ENCODE results near the gene HID1. TPM values are rescaled to one million over a fixed set of nuclear protein-coding genes. Genes with fewer than 3 reads are reported as not detected.

Gene HID1
- polyA plus RNA-seq, 1 donor from 2014 or later: 26.6 TPM

DNA sequence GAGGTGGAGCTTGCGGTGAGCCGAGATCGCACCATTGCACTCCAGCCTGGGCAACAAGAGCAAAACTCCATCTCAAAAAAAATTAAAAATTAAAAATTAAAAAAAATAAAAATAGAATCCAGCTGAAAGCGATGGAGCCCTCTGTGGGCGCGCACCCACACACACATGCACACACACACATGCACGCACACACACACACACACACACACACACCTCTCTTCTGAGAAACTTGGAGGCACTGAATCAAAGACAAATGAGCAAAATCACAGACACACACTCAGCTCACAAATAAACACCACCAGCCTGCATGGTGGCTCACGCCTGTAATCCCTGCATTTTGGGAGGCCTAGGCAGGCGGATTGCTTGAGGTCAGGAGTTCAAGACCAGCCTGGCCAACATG, 69.5 kb downstream of the HID1 start:
- TF ChIP-seq RAD21 (conservative IDR thresholded peaks at IDR 0.05) (no peak), SMC3 (conservative IDR thresholded peaks at IDR 0.05; ENCODE audit: poor library complexity) (no peak), POLR2AphosphoS5 (IDR thresholded peaks at IDR 0.05) (no peak), TAF1 (IDR thresholded peaks at IDR 0.05; ENCODE audit: low read depth) (no peak), EP300 (conservative IDR thresholded peaks at IDR 0.05; ENCODE audit: poor library complexity, severe bottlenecking) (no peak), EZH2 (IDR thresholded peaks at IDR 0.05; ENCODE audit: borderline replicate concordance, insufficient read depth, low read length, poor library complexity, severe bottlenecking) (no peak), MXI1 (conservative IDR thresholded peaks at IDR 0.05; ENCODE audit: poor library complexity, severe bottlenecking) (no peak)
- TF ChIP-seq, protein P1, sequence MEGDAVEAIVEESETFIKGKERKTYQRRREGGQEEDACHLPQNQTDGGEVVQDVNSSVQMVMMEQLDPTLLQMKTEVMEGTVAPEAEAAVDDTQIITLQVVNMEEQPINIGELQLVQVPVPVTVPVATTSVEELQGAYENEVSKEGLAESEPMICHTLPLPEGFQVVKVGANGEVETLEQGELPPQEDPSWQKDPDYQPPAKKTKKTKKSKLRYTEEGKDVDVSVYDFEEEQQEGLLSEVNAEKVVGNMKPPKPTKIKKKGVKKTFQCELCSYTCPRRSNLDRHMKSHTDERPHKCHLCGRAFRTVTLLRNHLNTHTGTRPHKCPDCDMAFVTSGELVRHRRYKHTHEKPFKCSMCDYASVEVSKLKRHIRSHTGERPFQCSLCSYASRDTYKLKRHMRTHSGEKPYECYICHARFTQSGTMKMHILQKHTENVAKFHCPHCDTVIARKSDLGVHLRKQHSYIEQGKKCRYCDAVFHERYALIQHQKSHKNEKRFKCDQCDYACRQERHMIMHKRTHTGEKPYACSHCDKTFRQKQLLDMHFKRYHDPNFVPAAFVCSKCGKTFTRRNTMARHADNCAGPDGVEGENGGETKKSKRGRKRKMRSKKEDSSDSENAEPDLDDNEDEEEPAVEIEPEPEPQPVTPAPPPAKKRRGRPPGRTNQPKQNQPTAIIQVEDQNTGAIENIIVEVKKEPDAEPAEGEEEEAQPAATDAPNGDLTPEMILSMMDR (IDR thresholded peaks at IDR 0.05; ENCODE audit: poor library complexity, severe bottlenecking): no peak
- TF ChIP-seq, protein P2, sequence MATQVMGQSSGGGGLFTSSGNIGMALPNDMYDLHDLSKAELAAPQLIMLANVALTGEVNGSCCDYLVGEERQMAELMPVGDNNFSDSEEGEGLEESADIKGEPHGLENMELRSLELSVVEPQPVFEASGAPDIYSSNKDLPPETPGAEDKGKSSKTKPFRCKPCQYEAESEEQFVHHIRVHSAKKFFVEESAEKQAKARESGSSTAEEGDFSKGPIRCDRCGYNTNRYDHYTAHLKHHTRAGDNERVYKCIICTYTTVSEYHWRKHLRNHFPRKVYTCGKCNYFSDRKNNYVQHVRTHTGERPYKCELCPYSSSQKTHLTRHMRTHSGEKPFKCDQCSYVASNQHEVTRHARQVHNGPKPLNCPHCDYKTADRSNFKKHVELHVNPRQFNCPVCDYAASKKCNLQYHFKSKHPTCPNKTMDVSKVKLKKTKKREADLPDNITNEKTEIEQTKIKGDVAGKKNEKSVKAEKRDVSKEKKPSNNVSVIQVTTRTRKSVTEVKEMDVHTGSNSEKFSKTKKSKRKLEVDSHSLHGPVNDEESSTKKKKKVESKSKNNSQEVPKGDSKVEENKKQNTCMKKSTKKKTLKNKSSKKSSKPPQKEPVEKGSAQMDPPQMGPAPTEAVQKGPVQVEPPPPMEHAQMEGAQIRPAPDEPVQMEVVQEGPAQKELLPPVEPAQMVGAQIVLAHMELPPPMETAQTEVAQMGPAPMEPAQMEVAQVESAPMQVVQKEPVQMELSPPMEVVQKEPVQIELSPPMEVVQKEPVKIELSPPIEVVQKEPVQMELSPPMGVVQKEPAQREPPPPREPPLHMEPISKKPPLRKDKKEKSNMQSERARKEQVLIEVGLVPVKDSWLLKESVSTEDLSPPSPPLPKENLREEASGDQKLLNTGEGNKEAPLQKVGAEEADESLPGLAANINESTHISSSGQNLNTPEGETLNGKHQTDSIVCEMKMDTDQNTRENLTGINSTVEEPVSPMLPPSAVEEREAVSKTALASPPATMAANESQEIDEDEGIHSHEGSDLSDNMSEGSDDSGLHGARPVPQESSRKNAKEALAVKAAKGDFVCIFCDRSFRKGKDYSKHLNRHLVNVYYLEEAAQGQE (IDR thresholded peaks at IDR 0.05; ENCODE audit: borderline replicate concordance): no peak
- no peak overlapping the region for H3K9ac ChIP-seq (ENCODE audit: low read length)
- no peaks in the 10 kb centered on the region for H3F3A ChIP-seq (ENCODE audit: insufficient read depth, low read length, poor library complexity, severe bottlenecking)
- H2AFZ ChIP-seq (ENCODE audit: low read depth, low read length): no peak overlapping the region
- no peaks in the 10 kb centered on the region for H3K9me3 ChIP-seq (ENCODE audit: low read length)
- no peaks in the 10 kb centered on the region for H3K36me3 ChIP-seq (ENCODE audit: insufficient read depth, low read length)
- no peaks in the 10 kb centered on the region for H3K27me3 ChIP-seq (ENCODE audit: insufficient read depth, low read depth, low read length)
- no peak overlapping the region for H3K4me3 ChIP-seq (ENCODE audit: low read length)
- H4K20me1 ChIP-seq (ENCODE audit: insufficient read depth): no peaks in the 10 kb centered on the region
- no peaks in the 10 kb centered on the region for H3K9me2 ChIP-seq (ENCODE audit: insufficient read depth, low read length)
- no peak overlapping the region for H3K27ac ChIP-seq (ENCODE audit: low read length)
- H3K4me2 ChIP-seq (ENCODE audit: low read length): no peak overlapping the region
- H3K79me2 ChIP-seq (replicated peaks; ENCODE audit: insufficient read depth, low read length): no peaks in the 10 kb centered on the region

DNA sequence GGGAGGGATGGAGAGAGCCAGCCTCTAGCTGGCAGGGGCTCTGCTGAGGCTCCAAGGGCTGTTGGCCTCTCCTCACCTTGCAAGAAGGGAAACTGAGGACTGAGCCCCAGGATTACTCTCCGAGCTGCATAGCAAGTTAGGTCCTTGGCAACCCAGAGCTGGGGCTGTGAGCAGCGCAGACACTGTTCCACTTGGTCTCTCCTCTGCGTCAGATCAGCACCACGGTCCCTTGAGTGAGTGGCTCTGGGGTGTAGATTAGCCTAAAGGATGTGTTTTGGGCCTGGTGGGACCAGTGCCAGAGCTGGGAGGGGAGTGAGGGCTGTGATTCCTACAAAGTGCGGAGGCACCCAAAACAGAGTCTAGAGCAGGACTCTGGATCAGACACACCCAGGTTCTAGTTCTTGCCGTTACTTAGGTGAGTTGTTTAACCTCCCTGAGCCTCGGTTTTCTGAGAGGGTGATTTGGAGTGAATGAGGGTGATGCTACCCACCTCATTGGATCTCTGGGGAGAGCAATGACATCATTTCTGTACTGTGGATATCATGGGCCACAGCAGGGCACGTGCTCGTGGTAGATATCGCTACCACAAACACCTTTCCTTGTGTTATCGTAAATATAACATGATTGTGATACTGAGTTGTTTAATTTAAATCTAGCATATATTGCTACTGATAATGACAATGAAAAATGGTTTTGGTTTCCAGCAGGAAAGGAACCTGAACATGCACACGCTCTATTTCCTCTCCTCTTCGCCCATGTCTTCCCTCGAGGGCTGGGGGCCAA, 71.0 kb downstream of the HID1 start:
- H3K27me3 ChIP-seq (ENCODE audit: insufficient read depth, low read depth, low read length): peaks cover 3% of the 10 kb centered on the region
- no peaks in the 10 kb centered on the region for H3K9me3 ChIP-seq (ENCODE audit: low read length)
- H3K4me2 ChIP-seq (ENCODE audit: low read length): no peak overlapping the region
- H3K9ac ChIP-seq (ENCODE audit: low read length): no peak overlapping the region
- no peak overlapping the region for H3K4me3 ChIP-seq (ENCODE audit: low read length)
- no peak overlapping the region for H3K27ac ChIP-seq (ENCODE audit: low read length)
- TF ChIP-seq EZH2 (IDR thresholded peaks at IDR 0.05; ENCODE audit: borderline replicate concordance, insufficient read depth, low read length, poor library complexity, severe bottlenecking): no peak
- TF ChIP-seq MXI1 (conservative IDR thresholded peaks at IDR 0.05; ENCODE audit: poor library complexity, severe bottlenecking): no peak
- TF ChIP-seq SMC3 (conservative IDR thresholded peaks at IDR 0.05; ENCODE audit: poor library complexity): no peak
- no peak for TF ChIP-seq POLR2AphosphoS5 (IDR thresholded peaks at IDR 0.05)
- no peak for TF ChIP-seq EP300 (conservative IDR thresholded peaks at IDR 0.05; ENCODE audit: poor library complexity, severe bottlenecking)
- TF ChIP-seq, protein P1 (IDR thresholded peaks at IDR 0.05; ENCODE audit: poor library complexity, severe bottlenecking): no peak
- TF ChIP-seq RAD21 (conservative IDR thresholded peaks at IDR 0.05): no peak
- no peaks in the 10 kb centered on the region for H3K9me2 ChIP-seq (ENCODE audit: insufficient read depth, low read length)
- no peak overlapping the region for H2AFZ ChIP-seq (ENCODE audit: low read depth, low read length)
- H4K20me1 ChIP-seq (ENCODE audit: insufficient read depth): no peaks in the 10 kb centered on the region
- no peaks in the 10 kb centered on the region for H3F3A ChIP-seq (ENCODE audit: insufficient read depth, low read length, poor library complexity, severe bottlenecking)
- H3K36me3 ChIP-seq (ENCODE audit: insufficient read depth, low read length): no peaks in the 10 kb centered on the region
- no peaks in the 10 kb centered on the region for H3K79me2 ChIP-seq (replicated peaks; ENCODE audit: insufficient read depth, low read length)

Other genes starting within 250 kb of the HID1 start
- 0.32 TPM in 1 of 2 replicates, not detected in the other for gene RAB37, start 235.5 kb downstream of the HID1 start, polyA plus RNA-seq
- gene NHERF1, start 224.1 kb downstream of the HID1 start, polyA plus RNA-seq: 0.51 and 1.3 TPM in 2 replicates
- 232 and 243 TPM in 2 replicates for gene NAT9, start 196.4 kb downstream of the HID1 start, polyA plus RNA-seq
- 0.04 TPM in 1 of 2 replicates, not detected in the other for gene GRIN2C, start 112.9 kb downstream of the HID1 start, polyA plus RNA-seq
- 14.4 and 16.1 TPM in 2 replicates for gene FDXR, start 99.8 kb downstream of the HID1 start, polyA plus RNA-seq
- not detected in 2 replicates for gene FADS6, start 79.1 kb downstream of the HID1 start, polyA plus RNA-seq
- not detected in 2 replicates for gene USH1G, start 49.5 kb downstream of the HID1 start, polyA plus RNA-seq
- gene OTOP2, start 48.5 kb downstream of the HID1 start, polyA plus RNA-seq: not detected in 2 replicates
- gene OTOP3, start 36.9 kb downstream of the HID1 start, polyA plus RNA-seq: not detected in 2 replicates
- 8.1 and 8.3 TPM in 2 replicates for gene CDR2L, start 14.9 kb upstream of the HID1 start, polyA plus RNA-seq
- gene MRPL58, start 39.9 kb upstream of the HID1 start, polyA plus RNA-seq: 47.4 and 49.7 TPM in 2 replicates
- 452 and 517 TPM in 2 replicates for gene ATP5PD, start 74.2 kb upstream of the HID1 start, polyA plus RNA-seq
- 29.9 and 32.8 TPM in 2 replicates for gene KCTD2, start 74.5 kb upstream of the HID1 start, polyA plus RNA-seq
- gene SLC16A5, start 115.2 kb upstream of the HID1 start, polyA plus RNA-seq: not detected in 2 replicates
- 3.7 and 4.0 TPM in 2 replicates for gene ARMC7, start 137.2 kb upstream of the HID1 start, polyA plus RNA-seq
- gene NT5C, start 159.0 kb upstream of the HID1 start, polyA plus RNA-seq: 58.7 and 74.0 TPM in 2 replicates
- gene JPT1, start 181.8 kb upstream of the HID1 start, polyA plus RNA-seq: 1,721 and 2,003 TPM in 2 replicates
- gene SUMO2, start 210.2 kb upstream of the HID1 start, polyA plus RNA-seq: 224 and 283 TPM in 2 replicates
- gene NUP85, start 232.9 kb upstream of the HID1 start, polyA plus RNA-seq: 74.5 and 84.1 TPM in 2 replicates

All from neural cell (in vitro differentiated cells).